Duodenal mucosa (tissue), 2 donors: Measurements from ENCODE around the gene SLC44A3.

ENCODE experiments used
- H3K27ac ChIP-seq: one replicate; pipeline ENCODE4 v1.7.0; 2013; ENCODE audit warnings: low read depth, low read length
- H3K27me3 ChIP-seq, 2 donors: one replicate each; pipeline ENCODE4 v1.7.0; 2013; ENCODE audit warnings: low read length in 2 of 2, control low read depth in 1 of 2; ENCODE audit not compliant: insufficient read depth in 2 of 2, control insufficient read depth in 1 of 2
- H3K36me3 ChIP-seq, 2 donors: one replicate each; pipeline ENCODE4 v1.7.0; 2013; ENCODE audit warnings: low read length in 2 of 2, control low read depth in 1 of 2; ENCODE audit not compliant: insufficient read depth in 2 of 2, control insufficient read depth in 1 of 2
- H3K4me1 ChIP-seq, 2 donors: one replicate each; pipeline ENCODE4 v1.7.0; 2013; ENCODE audit warnings: low read length in 2 of 2, control low read depth in 1 of 2; ENCODE audit not compliant: insufficient read depth in 2 of 2, control insufficient read depth in 1 of 2
- H3K4me3 ChIP-seq, 2 donors: one replicate each; pipeline ENCODE4 v1.7.0; 2013; ENCODE audit warnings: low read length in 2 of 2, low read depth in 1 of 2
- H3K9ac ChIP-seq, 2 donors: one replicate each; pipeline ENCODE4 v1.7.0; 2013; ENCODE audit warnings: low read length in 2 of 2, low read depth in 1 of 2
- H3K9me3 ChIP-seq, 2 donors: one replicate each; pipeline ENCODE4 v1.7.0; 2013; ENCODE audit warnings: low read length in 2 of 2, control low read depth in 1 of 2; ENCODE audit not compliant: control insufficient read depth in 1 of 2

SLC44A3 gene, protein sequence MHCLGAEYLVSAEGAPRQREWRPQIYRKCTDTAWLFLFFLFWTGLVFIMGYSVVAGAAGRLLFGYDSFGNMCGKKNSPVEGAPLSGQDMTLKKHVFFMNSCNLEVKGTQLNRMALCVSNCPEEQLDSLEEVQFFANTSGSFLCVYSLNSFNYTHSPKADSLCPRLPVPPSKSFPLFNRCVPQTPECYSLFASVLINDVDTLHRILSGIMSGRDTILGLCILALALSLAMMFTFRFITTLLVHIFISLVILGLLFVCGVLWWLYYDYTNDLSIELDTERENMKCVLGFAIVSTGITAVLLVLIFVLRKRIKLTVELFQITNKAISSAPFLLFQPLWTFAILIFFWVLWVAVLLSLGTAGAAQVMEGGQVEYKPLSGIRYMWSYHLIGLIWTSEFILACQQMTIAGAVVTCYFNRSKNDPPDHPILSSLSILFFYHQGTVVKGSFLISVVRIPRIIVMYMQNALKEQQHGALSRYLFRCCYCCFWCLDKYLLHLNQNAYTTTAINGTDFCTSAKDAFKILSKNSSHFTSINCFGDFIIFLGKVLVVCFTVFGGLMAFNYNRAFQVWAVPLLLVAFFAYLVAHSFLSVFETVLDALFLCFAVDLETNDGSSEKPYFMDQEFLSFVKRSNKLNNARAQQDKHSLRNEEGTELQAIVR

DNA sequence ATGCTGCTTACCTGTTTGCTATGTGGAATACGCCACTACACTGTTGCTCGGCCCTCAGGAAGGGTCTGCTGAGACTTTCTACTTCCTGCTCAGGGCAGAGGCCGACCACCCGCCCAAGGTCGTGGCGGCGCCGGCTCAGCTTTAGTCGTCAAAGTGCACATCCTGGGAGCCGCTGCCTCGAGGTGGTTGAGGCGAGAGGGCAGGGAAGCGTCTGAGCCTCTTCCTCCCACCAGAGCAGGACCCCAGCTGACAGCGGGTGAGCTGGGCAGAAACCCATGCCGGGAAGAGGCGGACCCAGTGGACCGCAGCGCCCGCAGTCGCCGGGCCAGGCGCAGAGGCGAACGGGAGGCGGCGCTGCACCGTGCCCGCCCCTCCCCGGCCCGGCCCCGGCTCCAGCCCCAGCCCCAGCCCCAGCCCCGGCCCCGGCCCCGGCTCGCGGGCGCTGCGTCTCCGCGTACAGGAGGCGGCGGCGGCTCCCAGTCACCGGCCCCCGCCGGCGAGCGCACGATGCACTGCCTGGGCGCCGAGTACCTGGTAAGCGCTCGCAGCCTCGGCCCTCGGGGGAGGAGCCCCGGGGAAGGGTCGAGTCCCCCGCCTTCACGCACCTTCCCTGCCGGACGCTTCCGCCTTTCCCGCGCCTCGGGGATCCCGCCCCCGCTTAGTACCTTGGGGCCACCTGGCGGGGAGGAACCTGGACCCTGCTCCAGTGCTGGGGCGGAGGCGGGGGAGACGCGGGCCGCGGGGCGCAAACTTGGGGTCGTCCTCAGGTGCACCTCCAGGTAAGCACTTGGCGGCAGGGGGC is at the start of gene SLC44A3:
TSS of gene SLC44A3 (plus strand) at position 413 of the 802 bp plus-strand sequence. CDS start at position 508, 95 bp downstream.
- Histone ChIP-seq H3K4me3 (peak within 1 kb of the TSS; percentile 79 to 80), H3K9me3 (no peaks in the 10 kb centered on the region), H3K27me3 (no peaks in the 10 kb centered on the region), H3K4me1 (peaks cover 16 to 27% of the 10 kb centered on the region in 2 donors), H3K9ac (peak within 1 kb of the TSS; percentile 78 to 89), H3K36me3 (no peaks in the 10 kb centered on the region), H3K27ac (peak within 1 kb of the TSS; percentile 65)

GRCh38 chr1:94772230-94772641 is 47.9 kb upstream of the SLC44A3 start:
- Histone ChIP-seq H3K4me3 (no peak overlapping the region), H3K4me1 (peaks cover 0 to 5% of the 10 kb centered on the region in 2 donors), H3K9me3 (no peaks in the 10 kb centered on the region), H3K27me3 (no peaks in the 10 kb centered on the region), H3K36me3 (no peaks in the 10 kb centered on the region), H3K27ac (no peak overlapping the region), H3K9ac (no peak overlapping the region)

DNA sequence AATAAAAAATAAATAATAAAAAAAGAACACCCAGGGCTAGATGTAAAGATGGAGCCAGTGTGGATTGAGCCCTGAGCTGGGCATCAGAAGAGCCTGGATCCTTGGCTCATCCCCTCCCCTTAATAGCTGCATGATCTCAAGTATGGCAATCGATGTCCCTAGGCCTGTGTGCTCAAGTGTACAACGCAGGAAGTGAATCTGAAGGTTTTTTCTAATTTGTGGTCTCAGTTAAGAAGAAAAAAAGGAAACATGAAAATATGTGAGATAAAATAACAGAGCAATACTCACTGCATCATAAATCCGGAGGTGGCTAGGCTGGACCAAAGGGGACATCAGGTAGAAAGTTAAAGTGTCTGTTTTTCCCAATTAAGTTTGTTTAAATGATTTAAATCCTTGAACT is 47.3 kb upstream of the SLC44A3 start:
- Histone ChIP-seq H3K36me3 (no peaks in the 10 kb centered on the region), H3K9ac (no peak overlapping the region), H3K4me1 (peaks cover 0 to 5% of the 10 kb centered on the region in 2 donors), H3K4me3 (no peak overlapping the region), H3K27ac (no peak overlapping the region), H3K9me3 (no peaks in the 10 kb centered on the region), H3K27me3 (no peaks in the 10 kb centered on the region)

- Histone ChIP-seq H3K4me3 (no peak overlapping the region), H3K27ac (no peak overlapping the region), H3K9ac (no peak overlapping the region), H3K4me1 (peaks cover 0 to 5% of the 10 kb centered on the region in 2 donors), H3K36me3 (no peaks in the 10 kb centered on the region), H3K9me3 (no peaks in the 10 kb centered on the region), H3K27me3 (no peaks in the 10 kb centered on the region)
Observed at GRCh38 chr1:94773296-94773809, 46.8 kb upstream of the SLC44A3 start.

DNA sequence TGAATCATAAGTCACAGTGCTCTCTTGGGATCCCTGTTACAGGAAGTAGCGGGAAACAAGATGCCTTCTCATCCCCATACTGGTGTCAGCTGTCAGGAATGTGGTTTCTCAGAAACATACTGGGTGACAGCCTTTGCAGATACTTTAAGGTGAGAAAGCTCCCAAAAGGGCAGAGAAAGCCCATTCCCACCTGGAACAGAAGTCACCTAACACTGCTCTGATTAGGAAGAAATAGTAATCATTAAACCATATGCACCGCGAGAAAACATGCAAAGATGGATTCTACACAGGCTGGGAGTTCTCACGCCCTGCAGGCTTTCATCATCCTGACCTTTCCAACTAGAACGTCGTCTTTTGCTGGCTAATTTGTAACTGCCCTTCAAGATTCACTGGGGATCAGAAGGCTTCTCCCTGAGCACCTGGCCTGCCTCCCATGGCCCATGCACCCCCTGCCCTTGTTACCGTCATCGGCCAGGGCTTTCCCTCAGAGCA is 46.2 kb upstream of the SLC44A3 start:
- peaks cover 0 to 5% of the 10 kb centered on the region in 2 donors for H3K4me1 ChIP-seq
- H3K9me3 ChIP-seq: no peaks in the 10 kb centered on the region
- H3K9ac ChIP-seq: no peak overlapping the region
- H3K27me3 ChIP-seq: no peaks in the 10 kb centered on the region
- H3K36me3 ChIP-seq: no peaks in the 10 kb centered on the region
- no peak overlapping the region for H3K4me3 ChIP-seq
- H3K27ac ChIP-seq: no peak overlapping the region

GRCh38 chr1:94776474-94776873 is 43.7 kb upstream of the SLC44A3 start:
- H3K27me3 ChIP-seq: no peaks in the 10 kb centered on the region
- no peaks in the 10 kb centered on the region for H3K9me3 ChIP-seq
- no peak overlapping the region for H3K9ac ChIP-seq

DNA sequence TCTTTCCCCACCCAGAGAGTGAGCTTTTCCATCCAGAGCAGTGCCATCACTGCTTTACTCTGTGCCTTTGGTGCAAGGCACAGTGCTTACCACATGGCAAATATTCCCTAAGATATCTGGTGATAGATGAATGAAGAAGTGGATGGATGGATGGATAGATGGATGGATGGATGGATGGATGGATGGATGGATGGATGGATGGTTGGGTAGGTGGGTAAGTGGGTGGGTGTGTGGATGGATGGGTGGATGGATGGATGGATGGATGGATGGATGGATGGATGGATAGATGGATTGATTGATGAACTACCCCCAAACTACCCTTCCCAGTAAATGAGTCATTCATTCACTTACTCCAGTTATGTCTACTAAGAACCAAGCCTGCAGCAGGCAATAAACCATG is 42.9 kb upstream of the SLC44A3 start:
- peaks cover 0 to 6% of the 10 kb centered on the region in 2 donors for H3K4me1 ChIP-seq
- H3K9me3 ChIP-seq: no peaks in the 10 kb centered on the region
- H3K9ac ChIP-seq: no peak overlapping the region

More at GRCh38 chr1:94776474-94776873, 43.7 kb upstream of the SLC44A3 start:
- Histone ChIP-seq H3K4me1 (peaks cover 0 to 5% of the 10 kb centered on the region in 2 donors), H3K4me3 (no peak overlapping the region), H3K27ac (no peak overlapping the region), H3K36me3 (no peaks in the 10 kb centered on the region)

DNA sequence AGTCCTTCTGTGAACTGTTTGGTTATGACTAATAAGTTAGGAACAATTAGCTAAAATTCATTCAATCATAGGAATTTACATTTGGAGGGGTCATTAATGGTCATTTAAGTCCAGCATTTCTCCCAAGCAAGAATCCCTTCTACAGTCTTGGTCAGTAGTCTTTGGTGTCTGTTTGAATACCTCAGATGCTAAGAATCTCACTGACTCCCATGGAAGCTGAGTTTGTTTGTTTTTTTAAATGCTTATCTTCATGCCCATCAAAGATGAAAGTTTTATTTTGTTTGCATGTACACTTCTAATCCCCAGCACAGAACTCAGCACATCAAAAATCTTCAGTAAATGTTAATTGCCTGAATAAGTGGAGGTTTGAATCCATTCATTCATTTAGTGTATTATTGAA is 41.3 kb upstream of the SLC44A3 start:
- Histone ChIP-seq H3K4me1 (peaks cover 4 to 16% of the 10 kb centered on the region in 2 donors), H3K4me3 (no peak overlapping the region), H3K9ac (no peak overlapping the region), H3K36me3 (no peaks in the 10 kb centered on the region), H3K27me3 (no peaks in the 10 kb centered on the region), H3K27ac (no peak overlapping the region), H3K9me3 (no peaks in the 10 kb centered on the region)

More for the DNA sequence above, 42.9 kb upstream of the SLC44A3 start:
- Histone ChIP-seq H3K36me3 (no peaks in the 10 kb centered on the region), H3K27ac (no peak overlapping the region), H3K4me3 (no peak overlapping the region), H3K27me3 (no peaks in the 10 kb centered on the region)

DNA sequence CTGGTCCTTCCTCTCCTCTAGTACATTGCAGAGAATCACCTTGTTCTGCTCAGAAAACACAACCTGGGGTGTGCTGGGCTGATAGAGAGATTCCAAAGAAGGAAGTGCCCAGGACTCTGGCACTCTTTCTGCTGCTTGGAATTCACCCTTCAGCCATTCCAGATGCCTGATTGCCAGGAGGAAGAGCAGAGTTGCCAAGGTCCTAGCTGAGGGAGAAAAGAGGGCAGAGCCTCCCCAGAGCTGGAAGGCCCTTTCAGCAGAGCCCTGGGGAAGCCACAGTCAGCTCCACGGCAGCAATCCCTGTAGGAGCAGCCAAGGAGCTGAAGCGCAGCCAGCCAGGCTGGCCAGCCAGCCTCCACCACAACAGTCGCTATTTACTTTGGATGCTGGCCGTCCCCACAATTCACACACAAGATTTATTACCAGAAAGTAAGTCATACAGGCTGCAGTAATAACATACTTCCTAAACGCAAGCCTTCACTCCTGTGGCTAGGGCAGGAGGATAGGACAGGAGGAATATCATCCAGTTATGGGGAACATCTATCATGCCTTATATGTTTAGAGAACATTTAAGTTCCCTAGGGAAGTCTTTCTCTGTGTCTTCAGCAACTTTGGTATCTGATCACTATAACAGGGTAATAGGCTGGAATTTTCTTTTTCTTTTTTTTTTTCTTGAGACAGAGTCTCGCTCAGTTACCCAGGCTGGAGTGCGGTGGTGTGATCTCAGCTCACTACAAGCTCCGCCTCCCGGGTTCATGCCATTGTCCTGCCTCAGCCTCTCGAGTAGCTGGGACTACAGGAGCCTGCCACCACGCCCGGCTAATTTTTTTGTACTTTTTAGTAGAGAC is 36.6 kb upstream of the SLC44A3 start:
- H3K4me1 ChIP-seq: peaks cover 6 to 16% of the 10 kb centered on the region in 2 donors
- no peaks in the 10 kb centered on the region for H3K36me3 ChIP-seq
- no peaks in the 10 kb centered on the region for H3K27me3 ChIP-seq
- peak overlapping the region; percentile 34 for H3K27ac ChIP-seq
- peak overlapping the region in 1 of 2 donors; percentile 36 for H3K9ac ChIP-seq
- peak overlapping the region in 1 of 2 donors; percentile 40 for H3K4me3 ChIP-seq
- no peaks in the 10 kb centered on the region for H3K9me3 ChIP-seq
